GM19438 (cell line): ENCODE data around the gene MGAT3.
"Not testable (repeated sequence)": the region's sequence is repeated elsewhere in the genome, so short reads cannot be mapped to it uniquely, and the experiment has no call there.

Experiments
- ATAC-seq: cut with Tn5 transposase; IDR thresholded peaks from one replicate; pipeline ENCODE4 v1.9.1; 2021; ENCODE audit warnings: low read depth; ENCODE audit not compliant: unreplicated experiment

The MGAT3 gene

DNA sequence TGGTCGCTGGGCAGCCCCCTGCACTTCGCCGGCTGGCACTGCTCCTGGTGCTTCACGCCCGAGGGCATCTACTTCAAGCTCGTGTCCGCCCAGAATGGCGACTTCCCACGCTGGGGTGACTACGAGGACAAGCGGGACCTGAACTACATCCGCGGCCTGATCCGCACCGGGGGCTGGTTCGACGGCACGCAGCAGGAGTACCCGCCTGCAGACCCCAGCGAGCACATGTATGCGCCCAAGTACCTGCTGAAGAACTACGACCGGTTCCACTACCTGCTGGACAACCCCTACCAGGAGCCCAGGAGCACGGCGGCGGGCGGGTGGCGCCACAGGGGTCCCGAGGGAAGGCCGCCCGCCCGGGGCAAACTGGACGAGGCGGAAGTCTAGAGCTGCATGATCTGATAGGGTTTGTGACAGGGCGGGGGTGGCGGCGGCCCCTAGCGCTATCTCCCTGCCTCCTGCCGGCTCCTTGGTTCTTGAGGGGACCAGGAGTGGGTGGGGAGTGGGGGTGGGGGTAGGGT lies 31.8 kb downstream of the MGAT3 start:
- ATAC-seq, result no peak

GRCh38 chr22:39489094-39490068 lies 32.6 kb downstream of the MGAT3 start:
- no peak for ATAC-seq

DNA sequence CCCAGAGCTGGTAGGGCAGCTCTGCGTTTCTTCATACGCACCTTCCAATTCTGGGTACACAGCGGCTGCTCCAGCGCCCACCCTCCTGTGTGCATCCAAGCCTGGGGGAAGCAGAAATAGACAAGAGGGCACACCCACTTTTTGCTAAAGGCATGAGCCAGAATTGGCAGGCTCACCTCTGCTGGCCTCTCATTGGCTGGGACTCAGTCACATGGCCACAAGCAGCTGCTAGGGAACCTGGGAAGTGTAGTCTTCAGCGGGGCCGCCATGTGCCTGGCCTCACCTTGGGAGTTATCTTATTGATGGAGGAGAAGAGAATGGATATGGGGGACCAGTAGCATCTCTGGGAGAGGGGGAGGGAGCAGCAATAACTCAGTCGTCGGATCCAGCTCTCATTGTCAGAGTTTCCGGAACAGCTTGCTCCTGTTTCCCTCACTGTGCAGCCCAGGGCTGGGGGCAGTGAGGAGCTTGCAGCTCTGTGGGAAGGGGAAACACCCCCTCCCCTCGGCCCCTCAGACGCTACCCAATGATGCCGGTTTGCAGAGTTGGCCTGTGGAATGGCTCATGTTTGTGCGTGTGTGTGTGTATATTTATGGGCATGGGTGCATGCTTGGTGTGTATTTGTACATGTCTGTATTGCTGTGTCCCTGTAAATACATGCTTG lies 33.5 kb downstream of the MGAT3 start:
- no peak for ATAC-seq

DNA sequence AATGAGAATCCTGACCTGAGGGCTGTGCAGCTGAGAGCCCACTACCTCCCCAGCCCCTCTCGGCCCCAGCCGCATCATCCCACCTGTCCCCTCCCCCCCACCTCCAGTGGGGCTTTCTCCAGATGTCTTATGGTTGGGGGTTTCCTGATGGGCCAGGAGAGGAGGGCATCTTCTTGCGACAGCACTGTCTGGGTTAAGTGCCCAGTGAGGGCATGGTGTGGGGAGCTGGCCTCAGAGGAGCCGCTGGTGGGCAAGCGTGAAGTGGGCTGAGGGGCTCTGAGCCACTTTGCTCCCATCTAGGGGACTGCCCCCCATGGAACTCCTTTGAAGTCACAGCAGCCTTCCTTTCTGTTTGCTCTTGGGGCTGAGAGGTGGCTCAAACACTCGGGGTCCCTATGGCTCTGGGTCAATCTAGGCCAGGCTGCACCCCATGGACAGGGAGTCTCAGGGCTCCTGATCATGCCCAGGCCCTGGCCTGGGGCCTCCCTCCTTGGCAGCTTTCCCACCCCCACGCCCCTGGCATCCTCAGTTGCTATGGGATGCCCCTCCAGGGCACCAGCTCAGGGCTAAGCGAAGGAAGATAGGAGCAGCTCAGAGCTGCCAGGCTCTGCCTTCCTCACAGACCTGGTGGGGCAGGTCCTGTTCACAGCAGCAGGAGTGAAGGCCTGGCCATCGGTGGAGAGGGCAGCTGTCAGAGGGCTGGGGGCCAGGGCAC lies 34.3 kb downstream of the MGAT3 start:
- ATAC-seq, result no peak

- no peak for ATAC-seq
Measured at GRCh38 chr22:39491696-39492095, 34.9 kb downstream of the MGAT3 start.

DNA sequence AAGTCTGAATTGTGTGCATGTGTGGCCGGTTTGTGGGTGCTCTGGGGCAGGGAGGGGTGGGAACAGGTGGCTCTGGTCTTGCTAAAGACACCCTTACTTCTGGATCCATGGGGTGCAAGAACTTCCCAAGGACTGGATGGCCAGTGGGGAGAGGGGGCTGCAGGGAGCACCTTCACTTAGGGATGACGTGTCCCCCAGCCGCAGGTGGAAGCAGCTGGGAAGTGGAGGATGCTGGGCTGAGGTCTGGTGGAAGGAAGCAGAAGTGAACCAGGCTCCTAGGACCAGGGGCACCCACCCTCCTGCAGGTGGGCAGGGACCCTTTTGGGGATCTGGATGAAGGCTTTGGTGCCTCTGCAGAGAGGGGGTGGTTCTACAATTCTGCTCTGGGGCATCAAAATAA lies 35.4 kb downstream of the MGAT3 start:
- no peak for ATAC-seq

DNA sequence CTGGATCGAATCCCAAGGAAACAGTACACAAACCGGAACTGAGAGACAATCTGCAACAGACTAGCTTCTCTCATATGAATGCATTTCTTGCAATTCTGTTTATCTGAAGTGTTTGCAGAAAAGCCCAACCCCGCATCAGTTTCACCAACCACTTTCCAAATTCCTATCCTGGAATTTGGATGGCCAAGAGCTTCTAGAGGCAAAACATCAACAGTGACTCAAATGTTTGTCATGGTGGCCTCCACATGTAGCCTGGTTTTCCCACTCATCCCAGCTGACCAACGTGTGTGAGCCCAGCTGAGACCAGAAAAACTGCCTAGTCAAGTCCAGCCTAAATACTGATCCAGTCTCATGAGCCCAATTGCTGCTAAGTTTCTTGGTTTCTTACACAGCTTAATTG lies 36.9 kb downstream of the MGAT3 start:
- no peak for ATAC-seq

GRCh38 chr22:39494471-39495120 lies 37.8 kb downstream of the MGAT3 start:
- no peak for ATAC-seq

DNA sequence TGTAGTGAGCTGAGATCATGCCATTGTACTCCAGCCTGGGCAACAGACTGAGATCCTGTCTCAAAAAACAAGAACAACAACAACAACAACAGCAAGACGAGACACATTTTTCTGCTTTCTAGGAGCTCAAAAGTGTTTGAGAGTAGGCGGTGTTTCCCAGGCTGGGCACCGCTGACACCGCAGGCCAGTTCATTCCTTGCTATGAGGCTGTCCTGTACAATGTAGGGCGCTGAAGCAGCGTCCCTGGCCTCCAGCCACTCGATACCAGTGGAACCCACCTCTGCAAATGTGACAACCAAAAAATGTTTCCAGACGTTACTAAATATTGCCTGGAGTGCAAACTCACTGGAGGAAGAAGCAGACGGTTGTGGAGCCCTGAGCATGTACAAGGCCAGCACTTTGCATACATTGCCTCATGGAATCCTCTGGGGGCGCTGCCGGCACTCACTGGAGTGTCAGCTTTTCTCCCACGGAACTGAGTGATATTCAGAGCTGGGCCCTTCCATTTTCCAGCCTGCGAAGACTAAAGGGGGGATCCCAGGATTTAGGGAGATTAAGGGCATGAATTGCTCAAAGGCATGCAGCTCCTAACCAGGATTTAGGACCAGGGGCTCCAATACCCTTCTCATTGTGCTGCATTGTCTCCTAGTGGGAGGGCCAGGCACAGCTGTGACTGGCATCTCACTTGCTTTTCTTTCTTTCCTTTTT lies 39.5 kb downstream of the MGAT3 start:
- no peak for ATAC-seq

DNA sequence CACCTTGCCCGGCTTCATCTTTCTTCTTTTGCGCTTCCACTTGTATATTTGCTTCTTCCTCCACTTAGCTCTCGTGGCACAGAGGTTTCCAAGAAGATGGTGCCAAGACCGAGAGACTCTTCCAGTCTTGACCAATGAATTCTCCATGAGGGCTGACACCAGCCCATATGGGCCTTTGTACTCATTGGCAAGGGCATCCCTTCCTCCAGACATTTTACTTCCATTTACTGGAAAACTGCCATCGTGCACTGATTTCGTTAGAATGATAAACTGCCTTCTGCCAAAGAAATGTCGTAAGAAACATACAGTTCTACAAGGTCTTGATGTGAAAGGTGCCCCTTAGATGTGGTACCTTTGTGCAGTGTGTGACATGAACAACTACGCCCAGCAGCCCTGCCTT lies 40.6 kb downstream of the MGAT3 start:
- ATAC-seq, result no peak

- no peak for ATAC-seq
Measured at GRCh38 chr22:39498368-39498767, 41.6 kb downstream of the MGAT3 start.

GRCh38 chr22:39498802-39499201 lies 42.0 kb downstream of the MGAT3 start:
- no peak for ATAC-seq

- ATAC-seq, result no peak
Measured at GRCh38 chr22:39500101-39500500, 43.3 kb downstream of the MGAT3 start.

- no peak for ATAC-seq
Measured at GRCh38 chr22:39501644-39502108, 44.9 kb downstream of the MGAT3 start.

GRCh38 chr22:39502109-39502788 lies 45.4 kb downstream of the MGAT3 start, which contains the start of gene MIEF1:
MIEF1 (plus strand) TSS chr22:39502290; CDS start chr22:39511295, 9,005 bp downstream.
- ATAC-seq, result peak; percentile 90

GRCh38 chr22:39502789-39503409 lies 46.1 kb downstream of the MGAT3 start:
- no peak for ATAC-seq

GRCh38 chr22:39503630-39504029 lies 46.8 kb downstream of the MGAT3 start:
- ATAC-seq, result no peak

DNA sequence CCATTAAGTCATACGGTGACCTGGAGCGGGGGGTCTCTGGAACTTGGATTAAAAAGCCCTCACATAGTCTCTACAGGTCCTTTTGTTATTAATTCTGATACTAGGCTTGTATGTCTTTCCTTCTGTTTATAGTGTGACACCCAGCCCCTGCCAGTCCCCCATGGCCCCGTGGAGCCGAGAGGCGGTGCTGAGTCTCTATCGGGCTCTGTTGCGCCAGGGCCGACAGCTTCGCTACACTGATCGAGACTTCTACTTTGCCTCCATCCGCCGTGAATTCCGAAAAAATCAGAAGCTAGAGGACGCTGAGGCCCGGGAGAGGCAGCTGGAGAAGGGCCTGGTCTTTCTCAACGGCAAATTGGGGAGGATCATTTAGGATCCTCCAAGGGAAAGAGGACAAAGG lies 47.3 kb downstream of the MGAT3 start:
- ATAC-seq, result no peak

DNA sequence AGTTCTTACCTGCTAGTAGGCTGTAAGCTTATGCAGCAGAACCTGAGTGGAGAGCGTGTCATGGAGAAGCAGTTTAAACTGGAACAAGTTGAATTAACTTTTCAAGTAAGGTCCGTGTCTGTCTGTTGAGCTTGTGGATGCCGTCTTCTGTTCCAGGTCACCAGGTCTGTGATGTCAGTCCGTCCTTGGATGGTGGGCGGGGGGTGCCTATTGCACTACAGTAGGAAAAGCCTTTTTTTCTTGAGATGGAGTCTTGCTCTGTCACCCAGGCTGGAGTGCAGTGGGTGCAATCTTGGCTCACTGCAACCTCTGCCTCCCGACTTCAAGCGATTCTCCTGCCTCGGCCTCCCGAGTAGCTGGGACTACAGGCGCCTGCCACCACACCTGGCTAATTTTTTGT lies 50.2 kb downstream of the MGAT3 start:
- ATAC-seq, result not testable (repeated sequence)
